ENCODE measurements around the gene ERV3-1. TPM values are rescaled to one million over a fixed set of nuclear protein-coding genes. Genes with fewer than 3 reads are reported as not detected.
"Not testable (repeated sequence)": the region's sequence is repeated elsewhere in the genome, so short reads cannot be mapped to it uniquely, and the experiment has no call there.

Gene ERV3-1
- total RNA-seq, 1 experiment from 2014 or later = 6.0 TPM

DNA sequence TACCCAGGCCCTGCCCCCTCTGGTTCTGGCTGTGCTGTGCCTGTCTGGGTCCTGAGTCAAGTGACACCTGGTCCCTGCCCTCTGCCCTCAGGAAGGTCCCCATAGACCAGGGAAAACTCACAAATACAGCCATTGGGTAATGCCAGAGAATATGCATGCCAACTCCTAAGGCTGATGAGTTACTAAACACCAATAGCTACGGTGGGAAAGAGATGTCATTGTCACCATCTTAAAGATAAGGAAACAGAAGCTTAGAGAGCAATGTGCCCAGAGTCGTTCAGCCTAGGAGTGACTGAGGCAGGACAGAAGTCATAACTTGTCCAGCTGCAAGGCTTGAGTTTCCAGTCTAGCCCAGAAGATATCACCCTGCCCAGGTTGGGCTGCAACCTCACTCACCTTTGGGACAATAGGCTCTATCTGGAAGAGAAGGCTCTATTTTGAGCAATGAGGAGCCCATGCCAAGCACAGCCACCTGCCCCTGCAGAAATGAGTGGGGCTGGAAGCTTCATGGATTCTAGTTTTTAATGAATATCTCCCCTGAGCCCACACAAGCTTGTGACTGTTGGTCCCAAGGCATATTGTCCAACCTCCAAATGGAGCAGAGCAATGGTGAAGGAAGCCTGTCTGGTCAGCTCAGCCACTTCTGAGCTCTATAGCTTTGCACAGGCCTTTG lies 60.8 kb downstream of the ERV3-1 start:
- no peak for DNase-seq (ENCODE audit: extremely low read depth, low read depth)

DNA sequence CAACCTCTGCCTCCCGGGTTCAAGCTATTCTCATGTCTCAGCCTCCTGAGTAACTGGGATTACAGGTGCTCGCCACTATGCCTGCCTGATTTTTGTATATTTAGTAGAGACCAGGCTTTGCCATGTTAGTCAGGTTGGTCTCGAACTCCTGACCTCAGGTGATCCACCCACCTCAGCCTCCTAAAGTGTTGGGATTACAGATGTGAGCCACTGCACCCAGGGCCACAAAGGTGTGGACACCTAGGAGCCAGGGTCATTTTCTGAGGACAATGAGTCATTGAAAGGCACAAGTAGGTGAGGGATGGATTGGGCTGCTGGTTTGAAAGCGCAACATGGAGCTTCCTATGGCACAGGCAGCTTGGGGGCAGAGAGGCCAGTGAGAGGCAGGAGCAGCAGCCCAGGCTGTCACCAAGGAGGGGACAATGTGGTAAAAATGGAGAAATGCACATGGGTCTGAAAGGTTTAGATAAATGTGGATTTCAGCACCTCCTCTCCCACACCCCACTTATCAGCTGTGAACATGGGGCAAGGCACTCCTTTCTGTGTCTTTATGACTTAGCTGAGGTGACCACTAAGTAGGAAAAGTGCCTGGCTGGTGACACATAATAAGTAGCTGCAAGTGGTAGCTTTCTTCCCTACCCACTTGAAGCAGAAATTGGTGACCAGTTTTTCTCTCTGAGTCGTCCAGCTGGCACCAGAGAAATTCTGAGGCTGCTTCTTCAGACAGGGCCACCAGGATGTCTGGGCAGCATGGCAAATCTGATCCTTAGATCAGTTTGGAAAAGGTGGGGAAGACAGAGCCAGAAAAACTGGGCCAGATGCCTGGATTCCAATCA lies 61.6 kb downstream of the ERV3-1 start:
- not testable (repeated sequence) for DNase-seq (ENCODE audit: extremely low read depth, low read depth)

Small RNA genes lying within 50 kb of the gene (small RNA-seq; reads per million reads assigned to genes)
- gene RNU6-1229P = 0 reads per million in 2 experiments

Other genes with a start within 250 kb of the ERV3-1 start
- 3.7 and 6.6 TPM in 2 replicates for gene ZNF138, start 212.3 kb downstream of the ERV3-1 start, total RNA-seq (2014; rRNA removed; shearing (Covaris generic))
- gene ZNF273, start 103.4 kb downstream of the ERV3-1 start, total RNA-seq (2014; rRNA removed; shearing (Covaris generic)) = 8.2 and 8.7 TPM in 2 replicates
- gene ZNF117, start 15.7 kb downstream of the ERV3-1 start, total RNA-seq (2014; rRNA removed; shearing (Covaris generic)) = 1.8 and 1.9 TPM in 2 replicates

Measured in NCI-H460 (cell line).